ENCODE measurements around the gene SPANXN3.
"Not testable (repeated sequence)": the region's sequence is repeated elsewhere in the genome, so short reads cannot be mapped to it uniquely, and the experiment has no call there.

The SPANXN3 gene

DNA sequence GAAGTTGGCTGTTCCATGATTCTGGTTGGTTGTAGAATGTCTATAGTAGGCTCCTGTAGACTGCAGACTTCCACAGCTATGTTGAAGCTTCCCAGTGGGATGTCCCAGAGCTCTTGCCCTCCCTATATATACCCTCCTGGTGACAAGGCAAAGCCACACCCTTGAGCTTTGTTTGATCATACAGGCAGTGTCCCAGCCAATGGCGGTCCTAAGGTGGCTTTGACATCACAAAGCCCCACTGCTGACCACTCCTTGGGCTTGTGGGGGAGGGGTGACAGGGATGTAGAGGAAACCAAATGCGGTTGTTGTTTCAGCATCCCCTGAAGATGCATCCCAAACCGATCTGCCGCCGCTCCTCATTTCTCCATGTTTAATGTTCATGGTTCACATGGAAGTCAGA, at the start of gene SPANXN3:
TSS of gene SPANXN3 (minus strand) at position 101 of the 400 bp plus-strand sequence. CDS start at position 17, 84 bp downstream.
- intact Hi-C loops (cut with DNase I); DNase-seq: not testable (repeated sequence)

GRCh38 chrX:143536176-143536575, 18.9 kb upstream of the SPANXN3 start:
- DNase-seq, result peak in 32 of 42 donors; percentile 4 to 52 (median 24)
- intact Hi-C loops (cut with DNase I), result no loop called here

DNA sequence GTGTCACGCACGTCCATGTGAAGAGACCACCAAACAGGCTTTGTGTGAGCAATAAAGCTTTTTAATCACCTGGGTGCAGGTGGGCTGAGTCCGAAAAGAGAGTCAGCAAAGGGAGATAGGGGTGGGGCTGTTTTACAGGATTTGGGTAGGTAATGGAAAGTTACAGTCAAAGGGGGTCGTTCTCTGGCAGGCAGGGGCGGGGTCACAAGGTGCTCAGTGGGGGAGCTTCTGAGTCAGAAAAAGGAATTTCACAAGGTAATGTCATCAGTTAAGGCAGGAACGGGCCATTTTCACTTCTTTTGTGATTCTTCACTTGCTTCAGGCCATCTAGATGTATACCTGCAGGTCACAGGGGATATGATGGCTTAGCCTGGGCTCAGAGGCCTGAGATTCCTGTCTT, 15.1 kb downstream of the SPANXN3 start:
- DNase-seq; intact Hi-C loops (cut with DNase I): not testable (repeated sequence)

DNA sequence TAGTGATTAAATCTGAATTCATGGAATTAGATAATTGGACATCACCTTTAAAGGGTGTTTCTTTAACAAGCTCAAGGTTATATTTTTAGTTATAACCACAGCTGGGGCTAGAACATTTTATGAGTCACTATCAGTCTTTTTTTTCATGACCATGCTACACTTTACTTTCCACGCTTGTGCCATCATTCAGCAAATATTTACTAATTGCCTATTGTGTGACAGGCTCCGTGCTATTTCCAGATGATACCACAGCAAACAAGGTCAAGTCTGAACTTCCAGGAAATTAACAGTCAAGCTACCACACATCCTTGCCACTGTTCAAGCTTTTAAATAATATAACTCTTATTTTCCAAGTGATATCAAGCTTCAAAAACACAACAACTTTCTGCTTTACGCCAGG, 16.5 kb downstream of the SPANXN3 start:
- no peak for DNase-seq
- intact Hi-C loops (cut with DNase I), result no loop called here

DNA sequence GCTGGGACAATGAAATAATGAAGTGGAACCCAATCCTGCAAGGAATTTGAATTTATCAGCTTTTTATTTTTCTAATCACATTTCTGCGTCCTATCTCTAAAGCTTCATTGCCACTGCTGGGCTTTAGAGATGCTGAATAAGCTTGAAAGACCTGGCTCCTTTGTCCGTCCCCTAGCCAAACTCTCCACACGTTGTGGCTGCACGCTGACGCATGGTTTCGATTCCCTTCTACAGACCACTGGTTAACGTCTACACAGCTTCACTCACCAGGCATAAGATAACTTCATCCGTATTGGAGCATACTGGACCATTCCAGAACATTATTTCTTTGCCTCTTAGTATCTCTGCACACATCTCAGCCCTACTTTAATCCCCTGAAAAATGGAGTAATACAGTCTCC, 31.2 kb downstream of the SPANXN3 start:
- no peak for DNase-seq
- intact Hi-C loops (cut with DNase I), result no loop called here

GRCh38 chrX:143476751-143477150, 40.5 kb downstream of the SPANXN3 start:
- DNase-seq, result no peak
- intact Hi-C loops (cut with DNase I), result no loop called here

DNA sequence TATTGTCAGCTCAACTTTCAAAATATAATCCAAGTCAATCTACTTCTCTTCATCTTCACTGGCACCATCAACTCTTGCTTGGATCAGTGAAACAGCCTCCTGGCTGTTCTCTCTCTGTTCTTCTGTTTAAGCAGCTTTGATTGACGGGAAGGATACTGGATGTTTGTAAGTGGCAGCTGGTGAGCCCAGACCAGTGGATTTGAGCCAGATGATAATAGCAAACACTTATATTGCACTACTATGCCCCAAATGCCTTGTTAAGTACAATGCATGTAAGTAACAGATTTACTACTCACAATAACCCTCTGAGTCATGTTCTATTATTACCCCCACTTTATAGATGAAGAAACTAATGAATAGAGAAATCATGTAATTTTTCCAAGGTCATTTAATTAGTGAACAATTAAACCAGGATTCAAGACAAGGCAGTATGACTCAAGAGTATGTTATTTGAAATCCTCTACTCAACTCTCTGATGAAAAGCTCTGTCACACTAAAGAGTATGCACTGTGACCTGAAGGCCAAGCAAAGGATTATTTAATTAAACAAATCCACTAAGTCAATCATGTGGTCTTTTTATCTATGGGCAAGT, 44.8 kb downstream of the SPANXN3 start:
- intact Hi-C loops (cut with DNase I), result no loop called here
- DNase-seq, result no peak

- DNase-seq, result no peak
- intact Hi-C loops (cut with DNase I), result no loop called here
Measured at GRCh38 chrX:143466130-143466529, 51.1 kb downstream of the SPANXN3 start.

DNA sequence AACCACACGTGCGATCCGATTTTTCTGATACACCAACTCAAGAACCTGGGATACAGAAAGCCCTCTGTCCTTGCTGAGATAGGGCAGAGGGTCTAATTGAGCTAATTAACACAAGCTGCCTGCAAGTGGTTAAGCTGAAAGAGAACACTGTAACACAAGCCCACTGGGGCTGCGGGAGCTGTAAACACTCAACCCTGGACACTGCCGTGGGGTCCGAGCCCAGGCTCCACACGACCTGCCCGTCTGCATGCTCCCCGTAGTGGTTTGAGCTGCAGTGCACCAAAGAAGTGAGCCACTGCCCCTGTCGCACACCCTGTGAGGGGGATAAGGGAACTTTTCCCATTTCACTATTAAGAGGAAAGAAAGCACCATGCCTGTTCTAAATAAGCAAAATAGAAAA, 54.6 kb downstream of the SPANXN3 start:
- intact Hi-C loops (cut with DNase I), result no loop called here
- no peak for DNase-seq

GRCh38 chrX:143461606-143462005, 55.7 kb downstream of the SPANXN3 start:
- intact Hi-C loops (cut with DNase I), result no loop called here
- DNase-seq, result no peak

Data from head of caudate nucleus (tissue), 42 donors.